Measurements from ENCODE around the gene CAMK2D.

Gene CAMK2D

DNA sequence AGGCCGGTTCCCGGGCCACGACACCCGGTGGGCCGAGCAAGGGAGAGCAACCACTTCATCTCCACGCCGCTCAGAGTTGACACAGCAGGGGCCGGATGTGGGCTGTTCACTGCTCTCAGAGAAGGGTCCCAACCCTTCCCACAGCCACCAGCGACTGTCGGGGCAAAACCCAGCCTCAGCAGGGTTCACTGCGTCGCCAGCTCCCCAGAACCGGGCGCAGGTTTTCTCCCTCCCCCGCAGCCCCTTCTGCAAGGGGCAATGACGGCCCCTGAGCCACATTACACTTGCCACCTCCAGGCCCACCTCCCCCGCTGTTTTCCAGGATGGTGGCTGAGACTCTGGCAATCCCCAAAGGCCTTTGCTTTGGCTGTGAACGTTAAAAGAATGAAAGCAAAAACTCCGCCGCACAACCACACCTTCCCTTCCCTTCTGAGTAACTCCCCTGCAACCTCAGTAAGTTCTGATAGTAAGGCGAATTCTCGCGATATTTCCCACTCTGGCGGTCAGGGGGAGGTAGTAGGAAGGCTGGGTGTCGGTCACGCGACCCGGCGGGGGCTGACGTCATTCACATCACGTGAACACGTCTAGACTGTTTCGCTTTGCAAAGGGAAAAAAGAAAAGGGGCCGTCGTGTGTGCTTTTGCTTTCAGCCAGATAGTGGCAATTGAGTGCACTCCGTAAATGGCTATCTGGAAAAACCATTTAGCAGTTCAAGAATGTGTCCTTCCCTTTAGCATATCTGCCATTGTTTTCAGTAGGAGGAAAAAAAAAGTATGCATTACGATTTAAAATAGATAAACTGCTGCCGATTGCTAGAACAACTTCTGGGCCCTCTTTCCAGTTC lies 869 bp upstream of the CAMK2D start:
- DNase-seq = peak; percentile 99

DNA sequence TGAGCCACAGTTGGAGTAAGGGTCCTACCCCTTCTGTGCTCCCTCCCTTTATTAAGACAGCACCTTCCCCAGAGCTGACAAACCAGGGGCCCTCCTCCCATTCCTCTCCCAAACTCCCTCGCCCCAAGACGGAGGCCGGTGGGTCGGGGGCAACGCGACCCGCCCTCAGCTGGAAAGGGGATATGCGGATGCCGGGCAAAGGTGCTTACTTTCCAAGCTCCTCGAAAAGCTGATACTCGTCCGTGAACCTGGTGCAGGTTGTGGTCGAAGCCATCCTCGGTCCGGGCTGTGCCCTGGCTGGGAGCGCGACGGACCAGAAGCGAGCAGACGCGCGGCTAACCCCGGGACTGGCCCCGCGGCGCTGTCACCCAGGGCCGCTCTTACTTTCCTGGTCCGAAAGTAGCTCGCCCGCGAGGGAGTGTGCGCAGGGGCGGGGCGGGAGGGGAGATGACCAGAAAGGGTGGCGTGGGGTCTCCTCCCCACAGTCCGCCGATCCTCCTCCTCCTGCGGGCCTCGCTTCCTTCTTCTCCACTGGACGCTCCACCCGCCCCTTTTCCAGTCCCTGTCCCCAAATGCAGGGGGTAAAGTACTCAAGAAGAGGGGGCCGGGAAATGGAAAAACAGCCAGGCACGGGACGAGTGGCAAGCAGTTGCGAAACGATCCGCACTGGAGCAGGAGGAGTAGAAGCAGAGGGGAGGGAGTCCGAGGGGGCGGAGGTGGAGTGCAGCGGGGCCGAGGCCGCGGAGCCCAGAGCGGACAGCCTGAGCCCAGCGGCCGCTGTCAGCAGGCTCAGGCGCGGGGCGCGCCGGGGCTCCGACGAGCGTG lies 531 bp downstream of the CAMK2D start:
- peak; percentile 71 for DNase-seq

DNA sequence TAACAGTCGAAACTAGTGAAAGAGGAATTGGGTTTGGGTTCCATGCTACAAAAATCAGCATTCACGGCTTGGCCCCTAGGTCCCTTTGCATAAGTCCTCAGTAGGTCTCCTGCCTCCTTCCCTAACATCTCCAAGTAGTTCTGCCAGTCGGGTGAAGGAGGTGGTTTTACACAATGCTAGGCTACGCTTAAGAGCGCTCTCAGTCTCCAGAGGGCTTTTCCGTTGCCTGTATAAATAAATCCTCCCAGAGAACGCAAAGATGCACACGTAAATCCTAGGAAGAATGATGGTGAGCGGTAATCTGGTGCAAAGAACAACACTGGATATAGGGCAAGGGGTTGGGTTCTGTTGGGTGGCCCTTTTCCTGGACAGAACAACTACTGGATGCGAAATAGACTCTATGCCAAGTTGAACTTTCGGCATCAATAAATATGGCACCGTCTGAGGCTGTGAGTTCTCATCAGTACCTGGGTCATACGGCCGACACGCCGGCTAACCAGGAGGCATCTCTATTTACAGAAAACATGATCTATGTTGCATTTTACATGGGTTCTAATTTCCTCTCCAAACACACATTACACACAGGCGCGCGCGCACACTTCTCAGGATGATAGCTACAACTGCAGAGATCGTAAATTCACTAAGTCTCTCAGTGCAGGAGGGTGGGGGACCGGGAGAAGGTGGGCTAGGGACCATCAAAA lies 1.3 kb downstream of the CAMK2D start:
- peak; percentile 45 for DNase-seq

DNA sequence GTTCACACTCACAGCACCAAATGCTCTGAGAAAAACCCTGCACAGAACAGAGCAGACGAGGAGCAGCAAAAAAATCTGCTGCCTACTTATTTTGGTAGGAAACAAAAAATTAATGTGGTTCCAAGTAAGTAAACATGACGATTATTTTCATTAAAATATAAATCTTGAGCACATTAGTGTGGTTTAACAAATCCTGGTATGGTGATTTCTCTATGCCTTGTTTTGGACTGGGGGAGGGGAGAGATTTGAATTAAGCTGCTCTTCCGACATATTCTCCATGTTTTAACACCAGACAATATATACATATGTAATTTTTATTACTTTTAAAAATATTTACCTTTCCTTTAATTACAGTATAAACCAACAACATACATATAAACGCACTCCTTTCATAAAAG lies 1.8 kb downstream of the CAMK2D start:
- peak; percentile 28 for DNase-seq

DNA sequence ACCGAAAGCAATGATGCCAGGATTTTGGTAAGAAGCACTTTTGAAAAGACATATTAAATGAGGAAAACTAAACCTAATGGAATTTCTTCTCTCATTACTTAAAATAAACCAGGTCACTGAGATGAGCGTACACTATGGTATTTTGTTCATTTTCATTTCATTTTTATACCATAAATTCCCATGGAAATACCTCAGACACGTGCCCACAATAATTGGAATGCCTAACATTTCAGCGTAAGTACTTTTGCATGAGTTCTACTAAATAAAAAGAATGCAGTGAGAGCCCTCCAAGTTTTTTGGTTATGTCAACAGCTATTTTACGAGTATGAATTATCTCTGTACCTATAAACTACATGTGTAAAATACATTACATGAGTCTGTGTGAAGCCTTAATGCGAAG lies 3.2 kb downstream of the CAMK2D start:
- DNase-seq = no peak

DNA sequence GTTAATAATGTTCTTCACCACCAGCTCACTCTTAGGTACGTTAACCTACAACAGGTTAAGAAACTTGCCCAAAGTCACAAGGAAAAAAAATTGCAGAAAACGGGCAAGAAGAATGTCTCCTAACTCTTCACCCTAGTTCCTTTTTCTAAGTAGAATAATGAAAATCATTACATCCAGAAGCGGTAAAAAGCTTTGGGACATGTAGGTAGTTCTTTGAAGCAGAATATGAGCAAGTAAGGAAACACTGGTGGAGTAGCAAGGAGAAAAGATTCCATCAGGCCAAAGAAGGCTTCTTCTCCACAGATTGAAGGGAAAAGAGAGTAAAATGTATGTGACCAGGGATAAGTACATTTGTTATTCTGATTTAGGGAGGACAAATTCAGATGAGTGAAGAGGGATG lies 4.1 kb downstream of the CAMK2D start:
- no peak for DNase-seq

DNA sequence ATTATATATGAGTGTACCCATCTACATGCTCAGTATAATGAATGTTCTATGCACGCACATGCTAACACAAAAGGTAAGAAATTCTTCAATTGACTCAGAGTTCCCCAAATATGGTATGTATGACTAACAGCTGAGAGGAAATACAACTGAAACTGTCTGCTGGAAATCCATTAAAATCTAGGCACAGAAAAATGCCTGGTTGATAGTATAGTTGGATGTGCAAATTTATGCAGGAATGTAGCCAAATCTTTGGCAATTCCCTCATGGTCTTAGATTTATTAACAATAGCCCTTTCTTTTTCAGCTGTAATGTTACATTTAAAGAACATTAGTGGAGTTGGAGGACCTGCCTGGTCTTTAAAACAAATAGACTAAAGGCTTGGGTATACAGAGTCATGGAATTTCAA lies 5.5 kb downstream of the CAMK2D start:
- peak; percentile 83 for DNase-seq

DNA sequence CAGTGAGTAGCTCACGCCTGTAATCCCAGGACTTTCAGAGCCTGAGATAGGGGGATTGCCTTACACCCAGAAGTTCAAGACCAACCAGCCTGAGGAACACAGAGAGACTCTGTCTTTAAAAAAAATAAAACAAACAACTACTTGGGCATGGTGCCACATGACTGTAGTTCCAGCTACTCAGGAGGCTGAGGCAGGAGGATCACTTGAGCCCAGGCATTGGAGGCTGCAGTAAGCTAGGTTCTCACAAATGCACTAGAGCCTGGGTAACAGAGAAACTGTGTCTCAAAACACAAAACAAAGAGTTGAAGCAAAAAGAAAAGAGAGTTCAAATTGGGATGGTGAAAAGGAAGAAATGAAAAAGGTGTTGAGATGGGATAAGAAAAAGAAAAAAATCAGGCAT lies 10.8 kb downstream of the CAMK2D start:
- DNase-seq = no peak

DNA sequence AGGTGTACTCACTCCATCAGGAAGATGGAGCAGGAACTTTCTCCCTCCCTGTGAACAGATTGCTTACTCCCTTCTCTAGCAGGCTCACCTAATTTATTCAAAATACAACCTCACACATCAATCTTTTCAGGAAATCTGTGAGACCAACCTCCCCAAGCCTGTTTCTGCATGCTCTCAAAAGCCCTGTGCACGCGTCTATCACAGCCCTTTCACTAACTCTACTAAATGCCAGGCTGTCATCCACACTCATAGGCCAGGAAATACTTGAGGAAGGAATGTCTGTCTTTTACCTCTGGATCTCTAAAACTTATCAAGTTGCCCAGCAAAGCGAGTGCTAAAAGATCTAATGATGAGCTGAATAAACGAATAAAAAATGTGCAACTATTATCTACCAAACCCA lies 11.2 kb downstream of the CAMK2D start:
- DNase-seq = no peak

DNA sequence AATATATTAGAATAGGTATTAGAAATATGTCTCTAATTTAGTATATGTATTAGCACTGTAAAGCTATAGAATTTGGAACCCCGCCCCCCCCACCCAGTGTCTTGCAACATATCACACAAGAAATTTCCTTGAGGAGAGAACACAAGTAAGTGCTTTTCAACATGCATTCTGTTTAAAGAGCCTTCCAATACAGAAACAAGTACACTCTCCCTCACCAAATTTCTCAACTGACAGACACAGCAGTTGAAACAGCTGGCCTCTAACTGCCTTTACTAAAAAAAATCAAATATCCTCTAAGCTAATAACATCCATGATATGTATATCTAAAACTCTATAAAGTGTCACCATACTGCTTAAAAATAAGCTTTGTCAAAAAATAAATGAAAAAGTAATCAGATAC lies 12.4 kb downstream of the CAMK2D start:
- no peak for DNase-seq

DNA sequence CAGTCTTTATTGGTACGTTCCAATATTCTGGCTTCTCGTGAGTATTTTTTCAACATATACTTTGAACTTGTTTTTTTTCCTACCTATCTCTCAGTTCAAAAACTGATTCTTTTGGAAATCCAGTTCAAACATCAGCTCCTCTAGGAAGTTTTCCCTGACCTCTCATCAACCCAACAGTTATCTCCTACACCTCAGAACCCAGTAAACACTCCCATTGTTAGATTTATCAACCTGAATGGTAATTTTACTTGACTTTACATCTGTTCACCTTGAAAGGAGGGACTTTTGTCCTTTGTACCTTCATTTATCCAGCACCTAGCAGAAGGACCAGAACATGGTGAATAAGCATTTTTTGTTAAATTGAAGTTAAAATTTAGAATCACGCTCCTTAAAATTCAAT lies 13.6 kb downstream of the CAMK2D start:
- no peak for DNase-seq

DNA sequence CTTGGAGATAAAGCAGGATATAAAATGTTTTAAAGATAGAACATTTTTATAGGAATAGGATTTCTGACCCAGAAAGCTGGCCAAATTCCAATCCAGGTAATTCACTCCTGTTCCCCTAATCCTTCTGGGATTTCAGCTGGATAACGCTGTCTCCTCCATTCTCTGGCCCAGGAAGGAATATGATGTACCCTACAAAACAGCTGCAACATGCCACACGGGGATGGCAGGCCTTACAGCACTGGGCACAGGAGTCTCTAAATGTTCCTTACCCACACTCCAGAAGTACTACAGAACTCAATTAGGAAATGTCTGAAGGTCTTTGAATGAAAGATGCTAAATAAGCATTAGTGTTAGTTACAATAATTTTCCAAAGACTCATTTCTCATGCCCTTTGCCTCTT lies 15.8 kb downstream of the CAMK2D start:
- no peak for DNase-seq

DNA sequence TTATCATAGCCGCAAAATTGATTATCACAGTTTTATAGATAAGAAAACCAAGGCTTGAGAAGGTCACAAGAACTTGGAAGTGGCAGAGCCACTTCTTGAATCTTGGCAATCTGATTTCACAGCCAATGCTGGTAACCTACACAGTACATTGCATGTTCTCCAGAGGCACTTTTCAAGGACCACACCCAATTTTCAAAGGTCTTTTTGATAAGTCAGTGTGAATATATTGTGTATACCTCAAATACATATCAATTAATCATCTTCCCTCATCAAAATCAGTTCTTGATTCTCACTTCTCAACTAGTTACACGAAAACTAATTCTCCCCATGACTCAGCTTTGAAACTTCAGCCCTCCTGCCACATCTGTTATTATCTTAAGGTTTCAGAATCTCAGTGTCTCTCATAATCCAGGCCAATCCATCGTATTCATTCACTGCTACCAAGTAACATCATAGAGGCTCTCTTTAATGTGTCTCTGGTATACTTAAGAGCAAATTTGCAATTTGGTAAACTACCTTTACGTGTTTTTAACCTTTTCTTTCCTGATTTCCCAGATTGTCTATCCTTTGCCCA lies 16.8 kb downstream of the CAMK2D start:
- DNase-seq = peak; percentile 42

DNA sequence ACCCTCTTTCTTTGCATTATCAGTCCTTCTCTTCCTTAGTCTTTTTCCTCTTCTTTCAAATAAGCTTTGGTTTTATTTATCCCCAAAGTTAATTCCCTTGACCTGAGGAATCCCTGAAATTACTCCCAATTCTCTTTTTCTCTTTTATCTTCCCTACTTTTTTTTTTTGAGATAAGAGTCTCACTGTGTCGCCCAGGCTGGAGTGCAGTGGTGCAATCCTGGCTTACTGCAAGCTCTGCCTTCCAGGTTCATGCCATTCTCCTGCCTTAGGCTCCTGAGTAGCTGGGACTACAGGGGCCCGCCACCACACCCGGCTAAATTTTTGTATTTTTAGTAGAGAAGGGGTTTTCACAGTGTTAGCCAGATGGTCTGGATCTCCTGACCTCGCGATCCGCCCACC lies 17.8 kb downstream of the CAMK2D start:
- DNase-seq = no peak

DNA sequence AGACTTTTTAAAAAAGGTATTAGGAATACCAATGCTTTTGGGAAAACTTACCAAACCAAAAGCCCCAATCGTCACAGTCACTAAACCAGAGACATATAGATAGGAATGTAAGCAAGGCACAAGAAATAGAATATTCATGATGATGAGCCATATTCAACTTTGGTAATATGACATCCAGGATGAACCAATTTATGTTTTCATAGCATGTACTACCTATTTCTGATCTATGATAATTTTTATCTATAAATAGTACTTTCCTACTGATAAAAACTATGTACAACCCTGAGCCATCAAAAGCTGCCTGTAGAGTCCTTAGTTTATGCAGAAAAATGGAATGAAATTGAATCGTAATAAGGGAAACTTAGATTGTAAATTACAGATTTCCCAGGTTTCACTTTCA lies 18.9 kb downstream of the CAMK2D start:
- no peak for DNase-seq

DNA sequence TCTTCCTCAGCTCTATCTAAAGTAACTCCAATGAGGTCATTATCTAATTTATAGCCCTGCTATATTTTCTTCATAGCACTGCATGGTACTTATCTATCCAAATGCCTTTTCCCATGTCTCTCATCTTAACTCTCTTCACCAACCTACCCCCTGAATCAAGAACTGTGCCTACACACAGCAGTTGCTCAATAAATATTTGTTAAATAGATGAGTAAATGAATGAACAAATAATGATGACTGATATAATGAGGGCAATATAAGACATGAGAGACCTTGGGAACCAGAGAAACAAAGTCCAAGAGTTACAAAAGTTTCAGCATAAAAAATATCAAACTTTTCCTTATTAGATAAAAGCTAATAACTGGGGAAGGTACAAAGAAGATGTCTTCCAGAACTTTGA lies 19.6 kb downstream of the CAMK2D start:
- no peak for DNase-seq

DNA sequence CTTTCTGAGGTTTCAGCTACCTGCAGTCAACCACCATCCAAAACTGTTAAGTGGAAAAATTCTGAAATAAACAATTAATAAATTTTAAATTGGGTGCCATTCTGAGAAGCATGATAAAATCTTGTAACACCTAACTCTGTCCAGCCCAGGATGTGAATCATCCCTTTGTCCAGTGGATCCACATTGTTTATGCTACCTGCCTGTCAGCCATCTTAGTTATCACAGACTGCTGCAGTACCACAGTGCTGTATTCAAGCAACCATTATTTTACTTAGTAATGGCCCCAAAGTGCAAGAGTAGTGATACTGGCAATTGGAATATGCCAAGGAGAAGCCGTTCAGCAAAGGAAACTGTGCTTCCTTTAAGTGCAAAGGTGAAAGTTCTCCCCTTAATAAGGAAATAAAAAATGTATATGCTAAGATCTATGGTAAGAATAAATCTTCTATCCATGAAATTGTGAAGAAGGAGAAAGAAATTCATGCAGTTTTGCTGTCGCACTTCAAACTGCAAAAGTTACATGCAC lies 20.6 kb downstream of the CAMK2D start:
- no peak for DNase-seq

DNA sequence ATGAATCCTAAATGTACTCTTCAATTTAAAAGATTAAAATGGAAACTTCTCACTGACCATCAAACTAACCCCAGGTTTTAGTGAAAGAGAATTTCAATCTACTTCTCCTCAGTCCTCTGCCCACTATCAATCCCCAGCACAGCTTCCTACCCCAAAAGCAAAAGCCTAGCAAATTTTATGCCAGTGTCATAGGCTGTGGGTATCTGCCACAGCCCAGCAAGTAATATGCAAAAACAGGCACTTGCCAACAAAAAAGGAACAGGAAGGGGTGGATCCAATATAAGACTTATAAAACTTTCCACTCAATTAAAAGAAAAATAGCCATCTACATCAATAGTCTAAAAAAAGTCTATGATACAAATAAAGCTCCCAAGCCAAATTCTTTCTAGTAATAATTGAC lies 22.3 kb downstream of the CAMK2D start:
- no peak for DNase-seq

DNA sequence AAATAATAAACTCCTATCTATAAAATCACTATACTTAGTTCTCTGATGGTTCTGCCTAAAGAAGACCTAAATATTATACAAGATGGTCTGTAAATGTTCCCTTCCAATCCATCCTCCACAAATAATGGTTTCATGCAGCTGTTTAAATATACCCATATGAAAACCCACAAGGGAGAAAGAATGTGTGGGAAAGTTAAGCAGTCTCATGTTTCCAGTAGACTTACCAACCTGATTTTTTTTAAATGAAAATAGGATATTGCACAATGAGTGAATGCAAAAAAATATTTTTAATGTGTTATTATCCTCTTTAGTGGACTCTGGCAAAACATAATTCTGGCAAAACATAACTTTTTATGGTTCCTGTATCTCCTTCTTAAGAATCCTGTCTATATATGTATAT lies 23.3 kb downstream of the CAMK2D start:
- DNase-seq = no peak

DNA sequence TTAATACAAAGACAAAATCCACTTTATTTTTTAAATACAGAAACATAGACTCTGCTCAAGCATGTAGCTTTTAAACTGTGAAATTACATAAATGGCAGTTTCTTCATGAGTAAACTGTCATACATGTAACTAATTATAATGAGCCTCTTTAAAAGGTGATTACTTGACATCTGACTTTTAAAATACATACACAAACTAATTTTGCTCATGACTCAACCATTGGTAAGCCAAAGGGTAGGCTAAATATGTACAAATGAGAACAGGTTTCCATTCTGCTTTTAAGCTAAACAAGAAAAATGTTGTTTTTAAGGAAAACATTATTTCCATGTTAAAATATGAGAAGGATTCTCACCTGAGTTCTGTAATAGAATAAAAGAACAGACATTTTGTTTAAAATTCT lies 27.9 kb downstream of the CAMK2D start:
- no peak for DNase-seq

DNA sequence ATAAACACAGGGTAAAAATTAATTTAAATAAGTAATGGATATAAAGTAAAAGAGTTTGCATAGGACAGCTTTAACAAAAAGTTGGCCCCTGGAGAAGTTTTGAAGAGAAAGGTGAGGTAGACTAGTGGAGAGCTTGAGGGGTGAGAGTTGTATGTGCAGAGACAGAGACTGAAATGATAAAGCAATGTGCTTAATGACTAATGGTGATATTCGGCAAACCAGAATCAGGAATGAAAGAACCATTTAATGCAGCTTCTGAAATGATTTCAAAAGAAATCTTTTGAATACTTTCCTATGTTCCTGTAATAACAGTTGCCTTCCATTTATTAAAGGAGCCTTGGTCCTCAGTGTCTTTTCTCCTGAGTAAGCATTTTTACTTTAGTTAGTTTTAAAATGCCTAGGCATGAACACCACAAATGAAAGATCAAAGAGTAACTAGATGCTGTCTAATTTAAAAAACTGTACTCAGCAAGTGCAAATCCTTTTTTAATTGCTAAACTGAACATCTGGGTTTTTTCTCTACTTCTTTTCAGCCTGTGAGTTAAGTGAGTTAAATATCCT lies 28.5 kb downstream of the CAMK2D start:
- peak; percentile 59 for DNase-seq

DNA sequence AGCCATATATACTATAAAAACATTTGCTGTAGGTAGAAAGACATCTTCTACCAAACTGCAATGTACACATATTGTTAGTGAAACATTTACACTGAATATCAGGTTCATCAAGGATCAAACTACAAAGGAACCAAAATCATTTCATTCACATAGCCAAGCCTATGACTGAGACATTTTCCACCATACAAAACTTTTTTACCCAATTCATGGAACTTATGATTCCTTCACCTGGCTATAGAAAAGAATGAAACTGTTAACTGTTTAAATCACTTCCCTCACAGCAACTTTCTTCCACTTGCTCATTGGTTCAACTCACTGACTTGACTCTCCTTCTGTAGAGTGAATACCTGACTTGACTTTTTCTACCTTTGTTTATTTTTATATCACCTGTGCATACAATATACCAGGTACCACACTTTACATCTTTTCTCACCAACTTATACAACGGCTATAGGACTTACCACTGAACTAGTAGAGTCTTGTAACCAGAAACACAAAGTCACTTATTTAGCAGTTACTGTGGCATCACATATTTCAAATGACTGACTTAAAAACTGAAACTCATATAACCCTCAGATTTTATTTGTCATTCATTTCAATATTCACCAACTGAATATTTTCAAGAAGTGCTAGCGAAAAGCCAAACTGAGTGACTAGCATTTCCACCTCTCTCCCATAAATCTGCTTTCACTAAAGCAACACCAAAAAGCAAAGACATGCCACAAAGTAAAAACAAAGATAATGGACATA lies 30.9 kb downstream of the CAMK2D start:
- DNase-seq = peak; percentile 39
